Measurements from ENCODE around the gene LRRC7.

Gene LRRC7

DNA sequence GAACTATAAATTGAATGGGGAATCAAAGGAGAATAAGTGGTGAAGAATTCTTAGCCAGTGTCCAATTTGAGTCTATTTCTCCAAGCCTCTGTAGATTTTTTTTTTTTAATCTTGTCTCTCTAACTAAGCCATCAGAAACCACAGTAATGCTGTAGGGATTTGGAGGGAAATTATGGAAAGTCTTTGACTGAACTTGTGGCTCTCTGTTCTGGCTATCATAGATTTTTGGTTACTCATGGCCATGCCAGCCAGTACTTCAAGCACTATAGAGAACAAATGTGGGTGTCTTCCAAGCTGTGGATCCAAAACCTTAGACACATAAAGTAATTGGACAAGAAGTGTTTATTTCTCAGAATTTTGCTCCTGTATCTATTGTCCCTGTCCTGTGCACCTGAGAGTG is 489.8 kb downstream of the LRRC7 start:
- TF ChIP-seq, protein P1, sequence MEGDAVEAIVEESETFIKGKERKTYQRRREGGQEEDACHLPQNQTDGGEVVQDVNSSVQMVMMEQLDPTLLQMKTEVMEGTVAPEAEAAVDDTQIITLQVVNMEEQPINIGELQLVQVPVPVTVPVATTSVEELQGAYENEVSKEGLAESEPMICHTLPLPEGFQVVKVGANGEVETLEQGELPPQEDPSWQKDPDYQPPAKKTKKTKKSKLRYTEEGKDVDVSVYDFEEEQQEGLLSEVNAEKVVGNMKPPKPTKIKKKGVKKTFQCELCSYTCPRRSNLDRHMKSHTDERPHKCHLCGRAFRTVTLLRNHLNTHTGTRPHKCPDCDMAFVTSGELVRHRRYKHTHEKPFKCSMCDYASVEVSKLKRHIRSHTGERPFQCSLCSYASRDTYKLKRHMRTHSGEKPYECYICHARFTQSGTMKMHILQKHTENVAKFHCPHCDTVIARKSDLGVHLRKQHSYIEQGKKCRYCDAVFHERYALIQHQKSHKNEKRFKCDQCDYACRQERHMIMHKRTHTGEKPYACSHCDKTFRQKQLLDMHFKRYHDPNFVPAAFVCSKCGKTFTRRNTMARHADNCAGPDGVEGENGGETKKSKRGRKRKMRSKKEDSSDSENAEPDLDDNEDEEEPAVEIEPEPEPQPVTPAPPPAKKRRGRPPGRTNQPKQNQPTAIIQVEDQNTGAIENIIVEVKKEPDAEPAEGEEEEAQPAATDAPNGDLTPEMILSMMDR (IDR thresholded peaks at IDR 0.05; ENCODE audit: borderline replicate concordance, extremely low read depth, low read length, poor library complexity, severe bottlenecking) = no peak
- no peak for TF ChIP-seq EZH2 (IDR thresholded peaks at IDR 0.05; ENCODE audit: borderline replicate concordance, low read depth, low read length, severe bottlenecking)
- Histone ChIP-seq H2AFZ (ENCODE audit: low read depth, low read length) (no peak overlapping the region), H3K36me3 (ENCODE audit: insufficient read depth, low read length) (no peaks in the 10 kb centered on the region), H3K4me2 (ENCODE audit: insufficient read depth, low read length) (no peak overlapping the region), H3K4me3 (ENCODE audit: low read depth in 1 of 2, low read length in 2 of 2) (no peak overlapping the region), H3K9ac (ENCODE audit: low read depth, low read length) (no peak overlapping the region), H3K9me3 (ENCODE audit: insufficient read depth, low read length, severe bottlenecking) (no peaks in the 10 kb centered on the region), H3K27me3 (ENCODE audit: insufficient read depth, low read length, poor library complexity) (no peaks in the 10 kb centered on the region), H3K4me1 (ENCODE audit: insufficient read depth, low read length) (no peaks in the 10 kb centered on the region), H3K27ac (ENCODE audit: low read length) (no peak overlapping the region), H3K79me2 (ENCODE audit: insufficient read depth, low read length) (no peaks in the 10 kb centered on the region), H4K20me1 (ENCODE audit: insufficient read depth, low read length) (no peaks in the 10 kb centered on the region)
- ATAC-seq (ENCODE audit: insufficient read depth, low read depth) = no peak
- no peak for DNase-seq

DNA sequence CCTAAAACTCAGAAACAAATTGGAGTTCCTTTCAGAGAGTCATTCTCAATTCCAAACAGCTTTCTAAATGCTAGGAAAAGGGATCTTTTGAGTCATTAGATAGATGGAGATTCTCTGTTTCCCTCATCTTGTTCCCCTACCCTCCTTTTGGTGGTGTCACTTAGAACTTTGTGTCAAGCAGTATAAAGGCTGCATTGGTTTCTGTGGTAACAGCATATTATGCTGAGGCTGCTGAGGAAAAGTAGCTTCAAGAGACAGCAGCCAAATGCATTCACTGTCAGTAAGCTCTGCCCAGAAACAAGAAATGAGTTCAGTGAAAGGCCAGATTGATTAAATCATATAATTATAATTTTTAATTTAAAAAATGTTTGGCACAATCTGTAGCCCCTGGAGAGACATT is 493.5 kb downstream of the LRRC7 start:
- Histone ChIP-seq H3K9me3 (ENCODE audit: insufficient read depth, low read length, severe bottlenecking) (no peaks in the 10 kb centered on the region), H3K79me2 (ENCODE audit: insufficient read depth, low read length) (no peaks in the 10 kb centered on the region), H3K27ac (ENCODE audit: low read length) (no peak overlapping the region), H3K4me2 (ENCODE audit: insufficient read depth, low read length) (no peak overlapping the region), H3K36me3 (ENCODE audit: insufficient read depth, low read length) (no peaks in the 10 kb centered on the region), H3K4me3 (ENCODE audit: low read depth in 1 of 2, low read length in 2 of 2) (no peak overlapping the region), H2AFZ (ENCODE audit: low read depth, low read length) (no peak overlapping the region), H3K4me1 (ENCODE audit: insufficient read depth, low read length) (no peaks in the 10 kb centered on the region), H4K20me1 (ENCODE audit: insufficient read depth, low read length) (no peaks in the 10 kb centered on the region), H3K27me3 (ENCODE audit: insufficient read depth, low read length, poor library complexity) (no peaks in the 10 kb centered on the region), H3K9ac (ENCODE audit: low read depth, low read length) (no peak overlapping the region)
- TF ChIP-seq, protein P1 (IDR thresholded peaks at IDR 0.05; ENCODE audit: borderline replicate concordance, extremely low read depth, low read length, poor library complexity, severe bottlenecking) = no peak
- TF ChIP-seq EZH2 (IDR thresholded peaks at IDR 0.05; ENCODE audit: borderline replicate concordance, low read depth, low read length, severe bottlenecking) = no peak
- no peak for ATAC-seq (ENCODE audit: insufficient read depth, low read depth)
- DNase-seq = no peak

DNA sequence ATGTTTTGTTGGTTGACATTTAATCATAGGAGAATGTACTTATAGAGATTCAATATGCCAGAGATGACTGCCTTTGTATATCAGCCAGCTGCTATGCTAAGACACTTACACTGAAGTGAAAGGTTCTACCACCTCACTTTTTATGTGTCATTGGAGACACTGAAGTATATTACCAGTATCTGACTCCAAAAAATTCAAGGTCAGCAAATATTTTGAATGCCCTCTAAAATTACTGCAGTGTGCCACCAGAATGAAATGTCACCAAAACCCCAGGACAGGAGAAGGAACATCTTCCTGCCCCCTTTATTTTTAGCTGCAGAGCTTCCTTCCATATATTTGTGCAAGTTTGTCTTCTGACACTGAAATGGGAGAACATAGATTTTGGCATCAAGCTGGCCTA is 496.1 kb downstream of the LRRC7 start:
- no peak overlapping the region for H3K9ac ChIP-seq (ENCODE audit: low read depth, low read length)
- H3K9me3 ChIP-seq (ENCODE audit: insufficient read depth, low read length, severe bottlenecking) = no peaks in the 10 kb centered on the region
- no peak overlapping the region for H3K4me2 ChIP-seq (ENCODE audit: insufficient read depth, low read length)
- no peak overlapping the region for H3K27ac ChIP-seq (ENCODE audit: low read length)
- H2AFZ ChIP-seq (ENCODE audit: low read depth, low read length) = no peak overlapping the region
- no peak overlapping the region for H3K4me3 ChIP-seq (ENCODE audit: low read depth in 1 of 2, low read length in 2 of 2)
- no peaks in the 10 kb centered on the region for H3K27me3 ChIP-seq (ENCODE audit: insufficient read depth, low read length, poor library complexity)
- H3K79me2 ChIP-seq (ENCODE audit: insufficient read depth, low read length) = no peaks in the 10 kb centered on the region
- no peaks in the 10 kb centered on the region for H3K4me1 ChIP-seq (ENCODE audit: insufficient read depth, low read length)
- no peaks in the 10 kb centered on the region for H3K36me3 ChIP-seq (ENCODE audit: insufficient read depth, low read length)
- no peaks in the 10 kb centered on the region for H4K20me1 ChIP-seq (ENCODE audit: insufficient read depth, low read length)
- ATAC-seq (ENCODE audit: insufficient read depth, low read depth) (no peak), DNase-seq (no peak)
- TF ChIP-seq, protein P1 (IDR thresholded peaks at IDR 0.05; ENCODE audit: borderline replicate concordance, extremely low read depth, low read length, poor library complexity, severe bottlenecking) = no peak
- no peak for TF ChIP-seq EZH2 (IDR thresholded peaks at IDR 0.05; ENCODE audit: borderline replicate concordance, low read depth, low read length, severe bottlenecking)

DNA sequence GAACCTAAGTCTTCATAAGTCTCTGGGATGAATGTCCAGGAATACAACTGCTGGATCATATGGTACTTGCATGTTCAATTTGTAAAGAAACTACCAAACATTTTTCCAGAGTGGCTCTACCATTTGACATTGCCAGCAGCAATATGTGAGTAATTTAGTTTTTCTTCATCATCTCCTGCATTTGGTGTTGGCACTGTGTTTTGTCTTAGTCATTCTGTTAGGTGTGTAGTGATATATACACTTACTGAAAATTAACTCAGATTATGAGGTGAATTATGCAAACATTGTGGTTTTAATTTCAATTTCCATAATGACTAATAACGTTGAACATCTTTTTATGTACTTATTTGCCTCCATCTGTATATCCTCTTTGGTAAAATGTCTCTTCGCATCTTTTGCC is 499.0 kb downstream of the LRRC7 start:
- Histone ChIP-seq H3K36me3 (ENCODE audit: insufficient read depth, low read length) (no peaks in the 10 kb centered on the region), H3K9ac (ENCODE audit: low read depth, low read length) (no peak overlapping the region), H2AFZ (ENCODE audit: low read depth, low read length) (no peak overlapping the region), H3K9me3 (ENCODE audit: insufficient read depth, low read length, severe bottlenecking) (no peaks in the 10 kb centered on the region), H3K4me3 (ENCODE audit: low read depth in 1 of 2, low read length in 2 of 2) (no peak overlapping the region), H3K4me1 (ENCODE audit: insufficient read depth, low read length) (no peaks in the 10 kb centered on the region), H3K79me2 (ENCODE audit: insufficient read depth, low read length) (no peaks in the 10 kb centered on the region), H4K20me1 (ENCODE audit: insufficient read depth, low read length) (no peaks in the 10 kb centered on the region), H3K4me2 (ENCODE audit: insufficient read depth, low read length) (no peak overlapping the region), H3K27me3 (ENCODE audit: insufficient read depth, low read length, poor library complexity) (no peaks in the 10 kb centered on the region), H3K27ac (ENCODE audit: low read length) (no peak overlapping the region)
- no peak for ATAC-seq (ENCODE audit: insufficient read depth, low read depth)
- no peak for DNase-seq
- TF ChIP-seq, protein P1 (IDR thresholded peaks at IDR 0.05; ENCODE audit: borderline replicate concordance, extremely low read depth, low read length, poor library complexity, severe bottlenecking) = no peak
- no peak for TF ChIP-seq EZH2 (IDR thresholded peaks at IDR 0.05; ENCODE audit: borderline replicate concordance, low read depth, low read length, severe bottlenecking)

Measured in DND-41 (cell line).